HUES6 (cell line): ENCODE results near the gene CLMN.

Source experiments
- H3K27ac ChIP-seq: 2 replicates; pipeline ENCODE4 v1.7.0; 2013; ENCODE audit warnings: low read depth, mild to moderate bottlenecking, low read length, inconsistent platforms
- H3K27me3 ChIP-seq: 2 replicates; pipeline ENCODE4 v1.6.1; 2013; ENCODE audit warnings: low read length; ENCODE audit not compliant: control insufficient read depth, insufficient read depth
- H3K36me3 ChIP-seq: 2 replicates; pipeline ENCODE4 v1.6.1; 2013; ENCODE audit warnings: low read length; ENCODE audit not compliant: control insufficient read depth, insufficient read depth
- H3K4me1 ChIP-seq: 2 replicates; pipeline ENCODE4 v1.6.1; 2013; ENCODE audit warnings: low read length; ENCODE audit not compliant: control insufficient read depth, insufficient read depth
- H3K4me3 ChIP-seq: 2 replicates; pipeline ENCODE4 v1.5.1; 2013; ENCODE audit warnings: low read depth, low read length
- H3K9ac ChIP-seq: one replicate; pipeline ENCODE4 v1.6.1; 2013; ENCODE audit warnings: mild to moderate bottlenecking, low read length
- H3K9me3 ChIP-seq: 2 replicates; pipeline ENCODE4 v1.6.1; 2013; ENCODE audit warnings: low read depth, low read length; ENCODE audit not compliant: control insufficient read depth, insufficient read depth

The CLMN gene

DNA sequence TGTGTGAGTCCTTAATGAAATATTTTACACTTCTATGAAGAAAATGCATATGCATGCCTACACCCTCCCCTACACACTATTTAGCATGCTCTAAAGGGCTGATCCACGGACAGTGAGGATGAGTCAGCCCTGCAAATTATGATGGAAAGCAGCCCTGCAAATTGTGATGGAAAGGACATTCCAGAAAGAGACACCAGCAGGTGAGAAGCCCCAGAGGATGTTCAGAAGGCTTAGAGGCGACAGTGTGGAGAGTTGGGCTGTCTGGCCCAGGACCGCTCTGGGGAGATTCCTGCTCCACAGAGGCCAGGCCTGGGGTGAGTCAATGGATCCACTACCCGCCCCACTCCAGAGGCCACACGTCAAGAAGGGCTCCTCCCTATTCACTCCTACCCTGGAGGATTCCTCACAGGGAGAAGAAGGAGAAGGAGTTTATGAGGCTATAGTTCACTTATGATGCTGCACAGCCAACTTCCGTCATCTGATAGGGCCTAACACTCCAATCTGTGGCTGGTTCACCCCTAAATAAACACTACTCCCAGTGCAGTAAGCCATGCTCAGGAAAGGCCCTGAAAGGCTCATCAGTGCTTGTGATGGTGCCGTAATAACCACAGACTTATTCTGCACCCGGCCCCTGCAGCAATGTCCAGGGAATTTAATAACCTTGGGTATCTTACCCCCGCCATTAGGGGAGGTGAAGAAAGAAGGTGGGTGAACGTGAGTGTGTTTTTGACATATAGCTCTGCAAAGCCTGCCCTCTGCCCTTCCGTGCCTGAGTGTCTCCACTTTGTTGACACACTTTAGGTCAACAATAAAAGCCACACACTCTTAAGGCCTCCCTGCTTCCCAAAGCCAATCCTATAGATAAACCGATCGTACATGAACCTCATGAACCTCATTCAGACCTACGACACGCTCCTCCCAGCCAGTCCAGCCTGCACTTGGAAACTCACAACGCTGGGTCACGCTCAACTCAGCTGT is 46.4 kb downstream of the CLMN start:
- Histone ChIP-seq H3K27me3 (no peaks in the 10 kb centered on the region), H3K4me3 (no peak overlapping the region), H3K9me3 (0 out of 2 replicates have a peak, but pooled peaks cover 4% of the 10 kb centered on the region), H3K27ac (no peak overlapping the region), H3K4me1 (peaks cover 11% of the 10 kb centered on the region), H3K9ac (no peak overlapping the region), H3K36me3 (no peaks in the 10 kb centered on the region)

DNA sequence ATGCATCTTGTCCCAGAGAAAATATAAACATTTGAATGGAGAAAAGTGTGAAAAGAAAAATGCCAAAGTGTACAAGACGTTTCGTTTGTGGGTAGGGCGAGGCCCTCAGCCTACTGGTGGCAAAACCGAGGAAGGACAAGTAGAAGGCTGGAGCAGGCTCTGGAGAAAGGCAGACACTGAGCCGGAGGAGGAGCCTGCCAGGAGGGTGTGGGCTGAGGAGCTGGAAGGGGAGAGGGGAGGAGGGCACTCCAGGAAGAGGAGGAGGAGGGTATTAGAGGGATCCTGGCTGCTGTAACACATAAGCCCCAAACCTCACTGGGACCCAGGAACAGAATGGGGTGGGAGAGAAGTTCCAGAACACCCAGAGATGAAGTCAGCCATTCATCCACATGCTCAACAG is 47.7 kb downstream of the CLMN start:
- H3K4me3 ChIP-seq = no peak overlapping the region
- H3K36me3 ChIP-seq = no peaks in the 10 kb centered on the region
- no peak overlapping the region for H3K27ac ChIP-seq
- peaks cover 11% of the 10 kb centered on the region for H3K4me1 ChIP-seq
- H3K9me3 ChIP-seq = 0 out of 2 replicates have a peak, but pooled peaks cover 4% of the 10 kb centered on the region
- no peak overlapping the region for H3K9ac ChIP-seq
- no peaks in the 10 kb centered on the region for H3K27me3 ChIP-seq

DNA sequence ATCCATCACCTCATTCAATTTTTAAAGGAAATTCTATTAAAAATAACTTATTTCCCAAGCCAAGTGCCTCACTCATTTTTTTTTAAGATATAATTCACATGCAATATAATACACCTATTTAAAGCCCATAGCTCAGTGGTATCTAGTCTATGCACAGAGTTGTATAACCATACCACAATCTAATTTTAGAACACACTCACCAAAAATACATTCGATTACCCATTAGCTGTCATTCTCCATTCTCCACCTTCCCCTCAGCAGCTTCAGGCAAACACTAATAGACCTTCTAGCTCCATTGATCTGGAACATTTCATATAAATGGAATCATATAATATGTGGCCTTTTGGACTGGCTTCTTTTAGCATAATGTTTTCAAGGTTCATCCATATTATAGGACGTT is 49.5 kb downstream of the CLMN start:
- H3K4me3 ChIP-seq = no peak overlapping the region
- no peaks in the 10 kb centered on the region for H3K36me3 ChIP-seq
- H3K27ac ChIP-seq = no peak overlapping the region
- 0 out of 2 replicates have a peak, but pooled peaks cover 4% of the 10 kb centered on the region for H3K9me3 ChIP-seq
- no peak overlapping the region for H3K9ac ChIP-seq
- peaks cover 18% of the 10 kb centered on the region for H3K4me1 ChIP-seq
- H3K27me3 ChIP-seq = no peaks in the 10 kb centered on the region

DNA sequence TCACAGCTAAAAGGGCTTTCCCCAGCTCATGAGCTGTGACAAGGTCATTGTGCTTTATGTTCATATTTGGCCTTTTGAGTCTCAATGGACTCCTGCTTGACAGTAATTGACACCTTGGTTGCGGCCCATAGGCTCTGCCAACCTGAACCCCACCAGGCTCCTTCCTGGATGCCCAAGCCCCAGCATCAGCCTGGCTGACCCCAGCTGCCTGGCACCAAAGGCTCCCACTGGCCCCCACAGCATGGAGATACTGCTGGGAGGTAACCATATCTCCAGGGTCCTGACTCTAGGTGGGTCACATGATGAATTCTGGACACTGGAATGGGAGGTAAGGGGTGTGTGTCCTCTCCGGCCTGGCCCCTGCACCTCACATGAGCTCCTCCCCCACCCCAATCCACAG is 50.2 kb downstream of the CLMN start:
- Histone ChIP-seq H3K27me3 (no peaks in the 10 kb centered on the region), H3K4me3 (no peak overlapping the region), H3K9me3 (0 out of 2 replicates have a peak, but pooled peaks cover 4% of the 10 kb centered on the region), H3K36me3 (no peaks in the 10 kb centered on the region), H3K27ac (no peak overlapping the region), H3K9ac (no peak overlapping the region), H3K4me1 (peaks cover 18% of the 10 kb centered on the region)

DNA sequence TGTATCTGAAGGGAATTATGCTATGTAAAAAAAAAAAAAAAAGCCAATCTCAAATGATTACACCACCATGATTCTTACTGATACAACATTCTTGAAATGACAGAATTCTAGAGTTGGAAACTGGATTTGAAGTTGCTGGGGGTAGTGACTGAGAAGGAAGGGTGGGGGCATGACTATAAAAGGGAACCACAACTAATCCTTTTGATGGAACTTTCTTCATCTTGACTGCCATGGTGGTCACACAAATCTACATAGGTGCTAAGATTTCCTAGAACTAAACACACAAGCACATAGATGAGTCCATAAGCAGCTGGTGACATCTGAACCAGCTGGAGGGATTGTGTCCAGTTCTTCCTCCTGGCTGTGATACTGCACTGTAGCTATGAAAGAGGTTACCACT is 51.4 kb downstream of the CLMN start:
- H3K27ac ChIP-seq = no peak overlapping the region

DNA sequence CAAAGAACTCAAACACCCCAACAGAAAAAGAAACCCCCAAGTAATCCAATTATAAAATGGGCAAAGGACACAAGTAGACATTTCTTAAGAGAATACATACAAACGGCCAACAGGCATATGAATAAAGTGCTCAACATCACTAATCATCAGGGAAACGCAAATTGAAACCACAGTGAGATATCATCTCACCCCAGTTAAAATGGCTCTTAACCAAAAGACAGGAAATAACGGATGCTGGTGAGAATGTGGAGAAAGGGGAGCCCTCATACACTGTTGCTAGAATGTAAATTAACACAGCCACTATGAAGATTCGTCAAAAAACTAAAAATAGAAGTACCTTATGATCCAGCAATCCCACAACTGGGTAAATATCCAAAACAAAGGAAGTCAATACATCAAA is 52.4 kb downstream of the CLMN start:
- Histone ChIP-seq H3K9me3 (0 out of 2 replicates have a peak, but pooled peaks cover 2% of the 10 kb centered on the region), H3K4me3 (no peak overlapping the region), H3K9ac (no peak overlapping the region), H3K36me3 (no peaks in the 10 kb centered on the region), H3K4me1 (peaks cover 7% of the 10 kb centered on the region), H3K27ac (no peak overlapping the region), H3K27me3 (no peaks in the 10 kb centered on the region)

More for the DNA sequence above, 51.4 kb downstream of the CLMN start:
- H3K4me3 ChIP-seq = no peak overlapping the region
- no peaks in the 10 kb centered on the region for H3K36me3 ChIP-seq
- no peak overlapping the region for H3K9ac ChIP-seq
- 0 out of 2 replicates have a peak, but pooled peaks cover 4% of the 10 kb centered on the region for H3K9me3 ChIP-seq
- H3K27me3 ChIP-seq = no peaks in the 10 kb centered on the region
- H3K4me1 ChIP-seq = peaks cover 14% of the 10 kb centered on the region

DNA sequence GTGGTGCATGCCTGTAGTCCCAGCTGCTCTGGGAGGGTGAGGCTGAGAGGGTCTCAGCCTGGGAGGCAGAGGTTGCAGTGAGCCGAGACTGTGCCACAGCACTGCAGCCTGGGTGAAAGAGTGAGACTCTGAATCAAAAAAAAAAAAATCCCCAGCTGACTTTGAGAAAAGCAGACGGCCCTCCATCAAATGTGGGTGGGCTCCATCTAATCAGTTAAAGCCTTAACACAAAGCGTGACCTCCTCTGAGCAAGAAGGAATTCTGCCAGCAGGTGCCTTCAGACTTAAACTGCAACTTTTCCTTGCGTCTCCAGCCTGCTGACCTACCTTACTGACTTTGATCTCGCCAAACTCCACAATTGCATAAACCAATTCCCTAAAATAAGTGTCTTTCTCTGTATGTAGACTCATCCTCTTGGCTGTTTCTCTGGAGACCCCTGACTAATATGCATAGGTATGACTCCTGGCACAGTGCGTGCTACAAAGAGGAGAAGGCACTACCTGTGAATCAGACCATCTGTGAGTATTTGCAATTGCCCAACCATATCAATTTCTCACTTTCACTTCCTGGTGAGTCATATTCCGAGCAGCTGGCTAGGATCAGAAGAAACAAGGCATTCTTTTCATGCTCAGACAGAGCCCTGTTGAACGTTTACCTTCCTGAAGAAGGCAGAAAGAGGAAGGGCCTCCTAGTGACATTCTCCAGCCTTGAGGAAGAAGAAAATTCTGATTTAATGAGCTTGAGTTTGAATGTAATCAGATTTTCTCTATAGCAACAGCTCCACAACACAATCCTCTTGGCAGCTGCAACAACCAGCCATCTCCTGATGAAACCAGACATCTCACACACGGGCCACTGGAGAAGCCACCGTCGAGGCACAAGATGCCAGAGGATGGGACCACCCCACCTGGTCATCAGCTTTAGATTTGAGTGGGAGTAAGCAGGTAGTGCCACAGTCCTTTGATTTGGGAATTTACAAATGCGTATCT is 54.3 kb downstream of the CLMN start:
- no peak overlapping the region for H3K27ac ChIP-seq
- peaks cover 7% of the 10 kb centered on the region for H3K4me1 ChIP-seq
- no peak overlapping the region for H3K4me3 ChIP-seq
- no peaks in the 10 kb centered on the region for H3K36me3 ChIP-seq
- H3K9me3 ChIP-seq = no peaks in the 10 kb centered on the region
- no peak overlapping the region for H3K9ac ChIP-seq
- H3K27me3 ChIP-seq = no peaks in the 10 kb centered on the region

DNA sequence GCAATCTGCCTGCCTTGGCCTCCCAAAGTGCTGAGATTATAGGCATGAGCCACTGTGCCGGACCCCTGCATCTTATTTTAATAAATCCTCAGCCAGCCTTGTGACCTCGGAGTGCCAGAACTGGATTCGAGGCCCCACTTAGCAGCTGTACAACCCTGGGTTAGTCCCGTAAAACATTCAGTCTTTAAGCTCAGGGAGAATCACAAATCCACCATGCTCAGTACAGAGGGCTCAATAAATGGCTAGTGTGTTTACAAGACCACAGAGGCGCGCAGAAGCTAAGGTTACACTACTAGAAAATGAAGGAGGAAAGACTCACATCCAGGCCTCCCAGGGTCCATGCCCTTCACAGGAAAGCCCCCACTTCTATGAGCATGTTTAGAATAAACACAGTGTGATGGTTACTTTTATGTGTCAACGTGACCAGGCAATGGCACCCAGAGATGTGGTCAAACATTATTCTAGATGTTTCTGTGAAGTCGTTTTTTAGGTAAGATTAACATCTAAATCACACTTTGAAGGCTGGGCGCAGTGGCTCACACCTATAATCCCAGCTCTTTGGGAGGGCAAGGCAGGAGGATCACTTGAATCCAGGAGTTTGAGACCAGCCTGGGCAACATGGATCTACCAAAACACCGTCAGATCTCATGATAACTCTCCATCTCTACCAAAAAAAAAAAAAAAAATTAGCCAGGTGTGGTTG is 55.3 kb downstream of the CLMN start:
- H3K27ac ChIP-seq = no peak overlapping the region
- no peak overlapping the region for H3K4me3 ChIP-seq
- H3K9me3 ChIP-seq = no peaks in the 10 kb centered on the region
- H3K4me1 ChIP-seq = peaks cover 11% of the 10 kb centered on the region
- H3K9ac ChIP-seq = no peak overlapping the region
- no peaks in the 10 kb centered on the region for H3K27me3 ChIP-seq
- H3K36me3 ChIP-seq = no peaks in the 10 kb centered on the region

DNA sequence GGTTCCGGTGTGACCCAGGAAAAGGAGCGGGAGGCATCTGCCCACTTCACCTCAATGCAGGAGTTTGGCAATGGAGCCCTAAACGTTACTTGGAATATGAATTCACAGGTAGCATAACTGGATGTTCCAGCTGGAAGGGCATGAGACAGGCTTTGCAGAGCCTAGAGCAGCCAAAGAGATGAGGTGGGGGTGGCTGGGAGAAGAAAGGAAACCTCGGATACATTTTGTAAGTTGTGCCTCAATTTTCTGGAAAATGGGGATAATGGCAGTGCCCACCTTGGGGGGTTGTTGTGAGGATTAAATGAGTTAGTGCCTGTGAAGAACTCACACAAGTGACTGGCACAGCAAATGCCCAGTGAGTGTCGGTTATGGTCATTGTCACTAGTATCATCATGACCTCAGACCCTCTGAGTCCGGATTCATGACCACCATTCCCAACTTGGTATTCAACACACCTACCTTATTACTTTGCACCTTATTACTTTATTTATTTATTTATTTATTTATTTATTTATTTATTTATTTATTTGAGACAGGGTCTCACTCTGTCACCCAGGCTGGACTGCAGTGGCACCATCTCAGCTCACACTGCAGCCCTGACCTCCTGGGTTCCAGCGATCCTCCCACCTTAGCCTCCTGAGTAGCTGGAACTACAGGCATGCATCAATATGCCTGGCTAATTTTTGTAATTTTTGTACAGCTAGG is 56.0 kb downstream of the CLMN start:
- H3K4me1 ChIP-seq = peaks cover 14% of the 10 kb centered on the region
- H3K27me3 ChIP-seq = no peaks in the 10 kb centered on the region
- no peaks in the 10 kb centered on the region for H3K9me3 ChIP-seq
- H3K36me3 ChIP-seq = no peaks in the 10 kb centered on the region
- no peak overlapping the region for H3K4me3 ChIP-seq
- H3K9ac ChIP-seq = no peak overlapping the region
- no peak overlapping the region for H3K27ac ChIP-seq

DNA sequence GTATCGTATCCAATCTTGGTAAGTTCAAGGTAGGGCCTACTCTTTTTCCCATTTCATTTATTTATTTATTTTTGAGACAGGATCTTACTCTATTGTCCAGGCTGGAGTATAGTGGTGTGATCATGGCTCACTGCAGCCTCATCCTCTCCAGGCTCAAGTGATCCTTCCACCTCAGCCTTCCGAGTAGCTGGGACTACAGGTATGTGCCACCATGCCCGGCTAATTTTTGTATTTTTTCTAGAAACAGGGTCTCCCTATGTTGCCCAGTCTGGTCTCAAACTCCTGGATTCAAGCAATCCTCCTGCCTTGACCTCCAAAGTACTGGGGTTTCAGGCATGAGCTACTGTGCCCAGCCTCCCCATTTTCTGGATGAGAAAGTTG is 57.2 kb downstream of the CLMN start:
- Histone ChIP-seq H3K27ac (no peak overlapping the region), H3K9ac (no peak overlapping the region), H3K36me3 (no peaks in the 10 kb centered on the region), H3K9me3 (no peaks in the 10 kb centered on the region), H3K4me3 (no peak overlapping the region), H3K4me1 (peaks cover 18% of the 10 kb centered on the region), H3K27me3 (no peaks in the 10 kb centered on the region)
